Endothelial cell of umbilical vein (primary cell): ENCODE data around the gene SSTR3. TPM values are rescaled to one million over a fixed set of nuclear protein-coding genes. Genes with fewer than 3 reads are reported as not detected.

Experiments
- BruUV-seq: library from RNA; stranded (reverse); fragments of 400-500 nt; replicated peaks from 2 replicates; lab custom pipeline; 2021; lab: Mats Ljungman, UMichigan
- CTCF ChIA-PET: fragments of 300-600, 350-600 bp; sonication (Branson Sonifier 250); formaldehyde crosslinking; loops from one replicate; lab custom pipeline; 2021; ENCODE audit warnings: antibody characterized with exemption, inconsistent platforms; lab: Charles Lee
- POLR2A ChIA-PET: fragments of 300-600, 350-600 bp; sonication (Branson Sonifier 250); formaldehyde crosslinking; loops from one replicate; lab custom pipeline; 2021; ENCODE audit warnings: antibody characterized with exemption, inconsistent platforms; lab: Charles Lee
- DNase-seq: peaks from one replicate; pipeline ENCODE4 v3.0.0-alpha.2; 2011; ENCODE audit warnings: low read depth, low spot score
- FAIRE-seq: peaks from 2 replicates; lab custom pipeline; 2011; peaks lifted over from hg19 to GRCh38; lab: Jason Lieb, UNC
- H2AFZ ChIP-seq: 2 replicates; pipeline ENCODE4 v1.6.0; 2012; ENCODE audit warnings: low read depth, low read length, control low read depth, inconsistent platforms
- H3K27ac ChIP-seq: 2 replicates; pipeline ENCODE4 v1.5.1; 2011; ENCODE audit warnings: low read depth, mild to moderate bottlenecking, control low read depth, low read length, moderate library complexity; ENCODE audit not compliant: insufficient read depth
- H3K27me3 ChIP-seq, 2 experiments: 2 replicates each; pipeline versions ENCODE4 v1.6.0 to v1.6.1; 2011; ENCODE audit warnings: low read length in 2 of 2, mixed read lengths in 1 of 2; ENCODE audit not compliant: control insufficient read depth in 2 of 2, insufficient read depth in 2 of 2
- H3K36me3 ChIP-seq, 2 experiments: 2 replicates in 1 of 2; 3 replicates in 1 of 2; pipeline ENCODE4 v1.5.1; 2011; ENCODE audit warnings: low read length in 2 of 2, mild to moderate bottlenecking in 1 of 2, moderate library complexity in 1 of 2; ENCODE audit not compliant: control insufficient read depth in 2 of 2, insufficient read depth in 2 of 2; ENCODE audit errors: extremely low read depth in 1 of 2
- H3K4me1 ChIP-seq: 3 replicates; pipeline ENCODE4 v1.5.1; 2011; ENCODE audit warnings: mild to moderate bottlenecking, low read length; ENCODE audit not compliant: control insufficient read depth, insufficient read depth; ENCODE audit errors: extremely low read depth
- H3K4me2 ChIP-seq: 2 replicates; pipeline ENCODE4 v1.6.1; 2011; ENCODE audit warnings: low read length, control low read depth, mixed read lengths; ENCODE audit not compliant: insufficient read depth
- H3K4me3 ChIP-seq, 3 experiments: fragments of 200-600 bp in 1 of 3; sonication (generic), shearing (Covaris generic) in 1 of 3; replicated peaks in 1 of 3; 2 replicates each; pipeline ENCODE4 v1.5.1; 2011 to 2016; ENCODE audit warnings: control low read depth in 3 of 3, low read length in 3 of 3, mild to moderate bottlenecking in 2 of 3, inconsistent platforms in 1 of 3, low read depth in 1 of 3, moderate library complexity in 1 of 3; ENCODE audit not compliant: insufficient read depth in 1 of 3
- H3K79me2 ChIP-seq: 2 replicates; pipeline ENCODE4 v1.6.0; 2012; ENCODE audit warnings: low read length, inconsistent platforms; ENCODE audit not compliant: control insufficient read depth, insufficient read depth
- H3K9ac ChIP-seq: replicated peaks from 2 replicates; pipeline ENCODE3; 2011; ENCODE audit warnings: low read length, control low read depth; ENCODE audit not compliant: insufficient read depth; ENCODE audit errors: extremely low read depth
- H3K9me1 ChIP-seq: replicated peaks from 3 replicates; pipeline ENCODE4 v1.6.0; 2011; ENCODE audit warnings: mild to moderate bottlenecking, low read length; ENCODE audit not compliant: control insufficient read depth, insufficient read depth; ENCODE audit errors: extremely low read depth
- H3K9me3 ChIP-seq: replicated peaks from 2 replicates; pipeline ENCODE4 v1.5.1; 2012; ENCODE audit warnings: low read length, inconsistent platforms; ENCODE audit not compliant: control insufficient read depth, insufficient read depth
- H4K20me1 ChIP-seq: replicated peaks from 2 replicates; pipeline ENCODE3; 2011; ENCODE audit warnings: mild to moderate bottlenecking, low read length; ENCODE audit not compliant: control insufficient read depth, insufficient read depth; ENCODE audit errors: extremely low read depth
- CTCF ChIP-seq, 2 donors: IDR thresholded peaks; 1 replicate in 1 of 2; 2 replicates in 1 of 2; pipeline ENCODE4 v1.5.1; 2011; ENCODE audit warnings: low read length in 2 of 2, mild to moderate bottlenecking in 2 of 2, moderate library complexity in 2 of 2, control low read depth in 1 of 2, inconsistent platforms in 1 of 2, low read depth in 1 of 2; ENCODE audit not compliant: insufficient read depth in 1 of 2; ENCODE audit errors: extremely low read depth in 1 of 2
- EZH2 ChIP-seq: IDR thresholded peaks from 2 replicates; pipeline ENCODE4 v1.6.1; 2012; ENCODE audit warnings: borderline replicate concordance, low read depth, mild to moderate bottlenecking, moderate library complexity, low read length, inconsistent platforms; ENCODE audit not compliant: severe bottlenecking
- FOS ChIP-seq: IDR thresholded peaks from 2 replicates; pipeline ENCODE4 v1.6.1; 2011; ENCODE audit warnings: mild to moderate bottlenecking, low read length, moderate library complexity, borderline replicate concordance; ENCODE audit not compliant: insufficient read depth
- GATA2 ChIP-seq: IDR thresholded peaks from 2 replicates; pipeline ENCODE4 v1.7.0; 2011; ENCODE audit warnings: low read depth, mild to moderate bottlenecking, moderate library complexity, mixed read lengths, low read length; ENCODE audit not compliant: insufficient read length, insufficient read depth
- JUN ChIP-seq: IDR thresholded peaks from 2 replicates; pipeline ENCODE4 v1.6.1; 2011; ENCODE audit warnings: borderline replicate concordance, low read depth; ENCODE audit not compliant: insufficient read length, insufficient read depth
- MAX ChIP-seq: IDR thresholded peaks from 2 replicates; pipeline ENCODE4 v1.6.1; 2011; ENCODE audit not compliant: insufficient read depth, insufficient read length
- MYC ChIP-seq: IDR thresholded peaks from one replicate; pipeline ENCODE4 v1.6.1; 2011; ENCODE audit warnings: mild to moderate bottlenecking, low read depth, low read length
- POLR2A ChIP-seq: IDR thresholded peaks from 2 replicates; pipeline ENCODE4 v1.6.1; 2012; ENCODE audit warnings: low read depth, mild to moderate bottlenecking, control low read depth, low read length
- POLR2AphosphoS5 ChIP-seq: IDR thresholded peaks from 2 replicates; pipeline ENCODE4 v1.6.1; 2012; ENCODE audit warnings: low read depth, mild to moderate bottlenecking, control low read depth, low read length, moderate library complexity; ENCODE audit not compliant: insufficient read depth
- dilution Hi-C: fragments of 300-500 bp; cut with MboI; formaldehyde crosslinking; loops from one replicate; pipeline ENCODE4 v1.15.0; 2019; ENCODE audit warnings: low sequenced_read_pairs; ENCODE audit not compliant: extremely low pct_ligation_motif_present
- intact Hi-C: fragments of 100-400 bp; cut with micrococcal nuclease; formaldehyde crosslinking; loops from one replicate; pipeline ENCODE4 v1.10.0; 2022
- polyA plus RNA-seq, 4 experiments: library from polyadenylated mRNA; depleted of rRNA in 3 of 4; stranded (reverse) in 3 of 4; unstranded in 1 of 4; fragments of >200 nt; gene quantifications; 2 replicates each; pipeline versions ENCODE4 v1.2.1 to v1.2.3, GENCODE V29; 2011 to 2012; ENCODE audit warnings: missing spikeins in 1 of 4
- total RNA-seq: library from RNA; stranded (reverse); gene quantifications from 2 replicates; pipeline ENCODE4 v1.2.3, GENCODE V29; 2021

Gene SSTR3
- total and polyA plus RNA-seq, 2 donors (not counting 3 experiments of a cell fraction or from before 2014, with no cell fraction given), result not detected

GRCh38 chr22:37163575-37164504, 48.4 kb downstream of the SSTR3 start:
- ChIA-PET CTCF (interaction anchor here (1.2 to 3.1 kb wide), 3 partner anchors 34 to 37 kb away, joined by 4 to 21 read pairs (median 11); no protein-coding TSS in a partner anchor), POLR2A (no interaction called here)
- intact Hi-C loops, result no loop called here
- H3K79me2 ChIP-seq, result no peaks in the 10 kb centered on the region
- H3K4me1 ChIP-seq, result no peaks in the 10 kb centered on the region
- no peak overlapping the region for H2AFZ ChIP-seq
- no peak overlapping the region for H3K27ac ChIP-seq
- no peak overlapping the region for H3K4me3 ChIP-seq
- H3K9me3 ChIP-seq, result no peaks in the 10 kb centered on the region
- no peak overlapping the region for H3K4me2 ChIP-seq
- DNase-seq, result no peak
- no peak for FAIRE-seq
- H4K20me1 ChIP-seq, result no peaks in the 10 kb centered on the region
- BruUV-seq, result no TSS peak
- dilution Hi-C loops, result no loop called here
- H3K36me3 ChIP-seq, result no peaks in the 10 kb centered on the region
- TF ChIP-seq POLR2AphosphoS5 (no peak), MAX (no peak), FOS (no peak), EZH2 (no peak), GATA2 (no peak), JUN (no peak), POLR2A (no peak), CTCF (IDR thresholded peaks at IDR 0.05; ENCODE audit: extremely low read depth in 1 of 2, insufficient read depth in 1 of 2, low read depth in 1 of 2, low read length in 2 of 2) (no peak), MYC (no peak)
- H3K9ac ChIP-seq, result no peak overlapping the region
- no peaks in the 10 kb centered on the region for H3K9me1 ChIP-seq
- H3K27me3 ChIP-seq, result no peaks in the 10 kb centered on the region
